ENCODE measurements around the gene ATG9A. TPM values are rescaled to one million over a fixed set of nuclear protein-coding genes. Genes with fewer than 3 reads are reported as not detected.

ATG9A gene, protein sequence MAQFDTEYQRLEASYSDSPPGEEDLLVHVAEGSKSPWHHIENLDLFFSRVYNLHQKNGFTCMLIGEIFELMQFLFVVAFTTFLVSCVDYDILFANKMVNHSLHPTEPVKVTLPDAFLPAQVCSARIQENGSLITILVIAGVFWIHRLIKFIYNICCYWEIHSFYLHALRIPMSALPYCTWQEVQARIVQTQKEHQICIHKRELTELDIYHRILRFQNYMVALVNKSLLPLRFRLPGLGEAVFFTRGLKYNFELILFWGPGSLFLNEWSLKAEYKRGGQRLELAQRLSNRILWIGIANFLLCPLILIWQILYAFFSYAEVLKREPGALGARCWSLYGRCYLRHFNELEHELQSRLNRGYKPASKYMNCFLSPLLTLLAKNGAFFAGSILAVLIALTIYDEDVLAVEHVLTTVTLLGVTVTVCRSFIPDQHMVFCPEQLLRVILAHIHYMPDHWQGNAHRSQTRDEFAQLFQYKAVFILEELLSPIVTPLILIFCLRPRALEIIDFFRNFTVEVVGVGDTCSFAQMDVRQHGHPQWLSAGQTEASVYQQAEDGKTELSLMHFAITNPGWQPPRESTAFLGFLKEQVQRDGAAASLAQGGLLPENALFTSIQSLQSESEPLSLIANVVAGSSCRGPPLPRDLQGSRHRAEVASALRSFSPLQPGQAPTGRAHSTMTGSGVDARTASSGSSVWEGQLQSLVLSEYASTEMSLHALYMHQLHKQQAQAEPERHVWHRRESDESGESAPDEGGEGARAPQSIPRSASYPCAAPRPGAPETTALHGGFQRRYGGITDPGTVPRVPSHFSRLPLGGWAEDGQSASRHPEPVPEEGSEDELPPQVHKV
- total RNA-seq: 55.7 and 58.9 TPM in 2 replicates

DNA sequence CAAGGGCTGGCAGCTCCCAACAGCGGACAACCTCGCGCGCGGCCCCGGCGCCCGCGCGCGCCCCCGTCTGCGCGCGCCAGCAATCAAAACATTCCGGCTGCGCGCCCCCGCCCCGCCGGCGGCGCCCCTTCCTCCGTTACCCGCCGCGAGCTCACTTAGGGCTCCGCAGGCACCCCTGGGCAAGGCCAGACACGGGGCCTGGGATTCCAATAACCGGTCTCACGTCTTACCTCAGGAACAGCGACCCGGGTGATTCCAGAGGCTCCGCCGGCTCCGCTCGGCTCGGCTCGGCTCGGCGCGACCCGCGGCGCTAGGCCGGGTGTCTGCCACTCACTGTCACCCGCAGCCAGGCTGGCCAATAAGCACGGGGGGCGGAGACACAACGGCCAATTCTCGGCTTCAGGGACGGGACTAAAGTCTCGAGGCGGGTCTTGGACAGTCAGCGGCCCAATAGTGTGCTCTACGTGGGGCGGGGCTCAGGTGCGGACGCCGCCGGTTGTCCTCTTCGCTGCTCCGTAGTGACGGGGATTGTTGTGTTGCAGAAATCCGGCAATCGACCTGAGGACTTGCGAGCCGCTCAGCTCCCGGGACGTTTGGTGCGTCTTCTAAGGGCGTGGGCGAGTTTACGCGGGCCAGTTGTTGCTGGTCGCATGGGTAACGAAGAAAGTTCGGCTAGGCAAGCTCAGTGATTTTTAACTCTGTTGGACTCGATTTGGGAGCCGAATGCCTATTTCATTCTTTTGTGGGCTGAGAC is at the start of gene ATG9A, which contains the start of gene ANKZF1:
TSS of gene ATG9A (minus strand) at position 332 of the 754 bp plus-strand sequence. CDS start 1,612 bp downstream, outside the sequence.
TSS of gene ANKZF1 (plus strand) at position 502 of the 754 bp plus-strand sequence. CDS start 452 bp downstream, outside the sequence.

DNA sequence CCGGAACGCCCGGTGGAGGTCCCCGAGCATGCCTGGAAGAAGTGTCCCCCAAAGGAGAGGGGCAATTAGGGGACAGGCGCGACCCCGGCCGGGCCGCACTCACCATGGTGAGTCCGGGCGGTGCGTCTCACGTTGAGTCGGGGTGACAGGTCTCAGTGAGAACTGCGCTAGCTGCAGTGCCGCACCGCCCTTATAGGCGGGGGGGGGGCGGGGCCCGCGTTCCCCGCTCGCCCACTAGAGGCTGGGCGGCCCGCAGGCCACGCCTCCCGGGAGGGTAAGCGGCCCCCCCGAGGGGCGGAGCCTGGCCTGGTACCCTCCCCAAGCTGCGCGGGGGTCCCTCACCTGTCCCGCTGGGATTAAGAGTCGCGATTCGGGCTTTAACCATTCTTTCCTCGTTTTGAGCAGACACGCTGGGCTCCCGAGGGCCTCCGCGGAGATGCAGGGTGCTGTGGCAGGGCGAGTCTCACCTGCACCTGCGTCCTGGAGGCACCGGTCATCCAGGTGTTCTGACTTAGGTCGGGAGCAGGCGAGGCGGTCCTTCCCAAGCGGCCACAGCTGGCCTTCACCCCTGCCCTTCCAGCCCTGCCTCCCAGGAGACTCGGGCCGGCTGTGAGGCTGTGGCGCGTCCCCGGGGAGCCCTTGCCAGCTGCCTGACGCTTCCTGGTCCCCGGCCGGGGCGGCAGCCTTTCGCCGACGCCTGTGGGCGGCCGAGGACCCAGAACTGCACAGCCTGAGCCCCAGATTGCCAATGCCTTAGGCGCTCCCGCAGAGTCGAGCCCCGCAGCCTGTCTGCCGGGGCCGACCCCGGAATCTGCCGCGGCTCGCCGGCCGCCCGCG is 24.5 kb upstream of the ATG9A start, which contains the start of gene TUBA4A:
TSS of gene TUBA4A (minus strand) at position 166 of the 837 bp plus-strand sequence. CDS start at position 106, 60 bp downstream.

DNA sequence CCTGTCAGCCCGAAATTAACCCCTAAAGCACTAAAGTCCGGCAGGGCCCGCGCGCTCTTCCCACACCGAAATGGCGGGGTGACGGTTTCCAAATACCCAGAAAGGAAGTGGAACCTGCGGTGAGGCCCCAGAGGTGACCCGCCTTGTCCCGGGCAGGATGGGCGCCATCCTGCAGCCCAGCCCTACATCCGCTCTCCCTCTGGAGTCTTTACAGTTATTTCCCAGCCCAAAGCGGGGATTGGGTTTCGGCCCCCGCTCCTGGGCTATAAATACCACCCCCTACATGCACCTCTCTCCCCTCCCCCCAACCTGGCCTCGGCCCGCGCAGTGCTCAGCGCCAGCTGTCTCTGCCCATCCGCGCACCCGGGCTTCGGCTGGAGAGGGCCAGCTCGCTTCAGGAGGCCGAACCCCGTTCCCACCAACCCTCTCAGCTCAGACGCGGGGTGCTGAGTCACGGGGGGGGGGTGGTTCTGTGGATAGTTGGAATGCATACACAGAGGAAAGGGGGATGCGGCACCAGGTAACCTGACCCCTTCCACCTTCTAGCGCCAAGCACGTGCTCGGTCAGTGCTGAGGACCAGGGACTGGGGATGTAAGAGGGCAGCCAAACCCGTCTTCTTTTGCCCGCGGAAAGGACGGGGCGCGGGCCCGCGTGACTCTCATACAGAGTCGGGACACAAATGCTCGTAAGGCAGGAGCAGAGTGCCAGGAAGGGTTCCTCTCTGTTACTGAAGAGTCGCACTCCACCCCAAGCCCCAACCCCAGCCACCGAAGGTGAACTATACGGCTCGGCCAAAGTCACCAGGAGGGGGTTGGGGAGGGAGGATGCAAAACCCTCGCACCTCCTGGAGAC is 23.7 kb upstream of the ATG9A start, which contains the start of gene TUBA4B:
TSS of gene TUBA4B (plus strand) at position 344 of the 853 bp plus-strand sequence. CDS start at position 509, 165 bp downstream.

DNA sequence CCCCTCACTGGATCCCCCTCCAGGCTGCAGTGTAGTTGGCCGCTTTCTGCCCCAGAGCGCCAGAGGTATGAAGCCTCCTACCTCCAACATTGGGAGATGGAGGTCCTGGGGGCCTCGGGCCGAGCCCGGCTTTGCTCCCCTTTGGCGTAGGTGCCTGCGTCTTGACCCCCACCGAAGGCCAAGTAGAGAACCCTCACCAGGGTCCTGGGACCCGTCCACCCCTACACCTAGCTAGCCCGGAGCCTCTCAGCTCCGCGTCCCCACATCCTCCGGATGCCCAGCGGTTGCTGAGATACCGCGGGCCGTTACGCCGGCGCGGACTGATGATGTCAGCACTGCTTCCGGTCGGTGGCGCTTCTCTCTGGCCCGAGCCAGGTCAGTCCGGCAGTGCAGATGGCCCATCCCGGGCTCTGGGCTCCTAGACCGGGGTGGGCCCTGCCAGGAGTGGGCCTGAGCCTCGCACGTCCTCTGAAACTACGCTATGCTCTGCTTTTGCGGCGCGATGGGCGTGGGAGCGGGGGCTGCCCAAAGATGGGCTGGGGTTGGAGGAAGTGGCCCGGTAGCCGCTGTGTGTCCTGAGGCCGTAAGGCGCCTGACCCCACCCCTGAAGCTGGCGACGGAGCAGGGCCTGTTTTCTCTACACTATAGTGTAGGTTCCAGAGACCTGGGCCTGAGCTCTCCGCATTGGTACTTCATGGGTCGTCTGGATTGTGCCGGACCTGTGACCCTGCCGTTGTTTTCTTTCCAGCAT is 15.9 kb upstream of the ATG9A start, which contains the start of the genes GLB1L and STK16:
TSS of gene GLB1L (minus strand) at position 297 of the 751 bp plus-strand sequence. CDS start 1,871 bp downstream, outside the sequence.
TSS of gene STK16 (plus strand) at position 332 of the 751 bp plus-strand sequence. CDS start 521 bp downstream, outside the sequence.

DNA sequence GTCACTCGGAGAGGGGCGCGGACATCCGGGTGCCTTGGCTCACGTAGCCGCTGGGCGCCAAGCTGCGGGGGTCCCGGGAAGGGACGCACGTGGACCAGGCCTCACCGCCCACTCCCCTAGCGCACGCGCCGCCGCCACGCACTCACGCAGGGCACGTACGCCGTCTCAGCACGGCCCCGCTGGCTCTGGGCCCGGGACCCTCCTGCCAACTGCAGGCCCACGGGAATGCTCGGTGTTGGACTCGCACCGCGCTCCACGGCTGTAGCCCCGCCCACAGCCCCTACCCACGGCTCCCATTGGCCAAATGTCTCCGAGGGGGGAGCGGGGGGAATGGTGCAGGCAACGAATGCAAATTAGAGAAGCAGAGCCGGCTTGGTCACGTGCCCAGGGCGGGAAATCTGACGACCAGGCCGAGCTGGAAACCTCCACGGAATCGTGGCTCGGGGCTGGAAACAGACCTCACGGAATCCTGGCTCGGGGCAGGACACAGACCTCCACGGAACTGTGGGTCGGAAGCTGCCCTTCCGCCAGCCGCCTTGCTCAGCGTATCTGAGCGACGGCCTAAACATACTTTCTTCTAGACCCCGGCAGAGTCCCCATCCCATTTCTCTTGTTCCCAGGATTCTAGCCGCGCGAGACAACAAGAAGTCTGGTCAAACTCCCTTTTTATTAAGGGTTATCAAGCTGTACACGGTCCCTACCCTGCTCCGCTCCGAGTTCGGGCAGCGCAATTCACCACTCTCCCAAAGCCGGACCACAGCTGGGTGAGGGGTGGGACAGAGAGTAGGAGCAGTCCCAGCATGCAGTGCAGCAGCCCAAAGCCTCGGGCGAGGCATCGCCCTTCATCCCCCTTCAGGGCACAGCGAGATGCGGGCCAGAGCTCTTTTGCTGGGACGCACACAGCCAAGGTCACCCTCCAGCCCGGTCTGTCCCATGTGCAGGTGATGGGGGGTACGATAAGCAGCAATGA is 10.4 kb downstream of the ATG9A start, which contains the start of gene ABCB6:
TSS of gene ABCB6 (minus strand) at position 227 of the 970 bp plus-strand sequence. CDS start 285 bp downstream, outside the sequence.

DNA sequence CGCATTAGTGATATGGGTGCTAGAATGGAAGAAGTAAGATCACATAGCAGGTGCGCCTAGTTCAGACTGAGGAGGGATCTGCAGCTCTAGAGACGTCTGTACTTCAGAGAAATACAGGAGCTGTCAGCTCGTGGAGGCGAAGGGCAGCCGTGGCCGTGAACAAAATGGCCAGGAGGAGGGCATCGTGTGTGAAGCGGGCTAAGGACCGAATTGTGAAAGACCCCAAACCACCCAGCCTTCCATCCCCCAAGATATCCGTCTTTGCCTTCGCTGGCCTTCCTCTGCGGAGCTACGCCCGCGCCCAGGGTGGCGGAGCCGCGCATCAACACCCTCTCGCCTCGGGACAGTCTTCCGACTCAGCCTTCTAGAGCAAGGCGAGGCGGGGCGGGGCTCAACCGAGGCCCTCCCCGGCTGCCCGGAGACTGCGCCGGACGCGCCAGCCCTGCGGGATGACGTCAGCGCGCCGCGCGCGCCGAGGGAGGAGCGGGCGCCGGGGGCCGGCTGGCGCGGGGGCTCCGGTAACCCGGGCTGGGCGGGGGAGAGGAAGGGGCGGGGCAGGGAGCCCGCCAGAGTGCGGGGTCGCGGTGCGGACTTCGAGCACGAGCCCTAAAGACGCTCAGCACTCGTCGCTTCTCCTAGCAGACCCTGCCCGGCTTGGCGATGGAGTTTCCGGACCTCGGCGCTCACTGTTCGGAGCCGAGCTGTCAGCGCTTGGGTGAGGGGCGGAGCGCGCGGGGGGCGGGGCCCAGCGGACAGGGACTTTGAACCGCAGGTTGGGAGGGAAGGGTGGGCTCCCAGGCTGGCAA is 22.9 kb downstream of the ATG9A start, which contains the start of gene ZFAND2B:
TSS of gene ZFAND2B (plus strand) at position 455 of the 806 bp plus-strand sequence. CDS start at position 661, 206 bp downstream.

DNA sequence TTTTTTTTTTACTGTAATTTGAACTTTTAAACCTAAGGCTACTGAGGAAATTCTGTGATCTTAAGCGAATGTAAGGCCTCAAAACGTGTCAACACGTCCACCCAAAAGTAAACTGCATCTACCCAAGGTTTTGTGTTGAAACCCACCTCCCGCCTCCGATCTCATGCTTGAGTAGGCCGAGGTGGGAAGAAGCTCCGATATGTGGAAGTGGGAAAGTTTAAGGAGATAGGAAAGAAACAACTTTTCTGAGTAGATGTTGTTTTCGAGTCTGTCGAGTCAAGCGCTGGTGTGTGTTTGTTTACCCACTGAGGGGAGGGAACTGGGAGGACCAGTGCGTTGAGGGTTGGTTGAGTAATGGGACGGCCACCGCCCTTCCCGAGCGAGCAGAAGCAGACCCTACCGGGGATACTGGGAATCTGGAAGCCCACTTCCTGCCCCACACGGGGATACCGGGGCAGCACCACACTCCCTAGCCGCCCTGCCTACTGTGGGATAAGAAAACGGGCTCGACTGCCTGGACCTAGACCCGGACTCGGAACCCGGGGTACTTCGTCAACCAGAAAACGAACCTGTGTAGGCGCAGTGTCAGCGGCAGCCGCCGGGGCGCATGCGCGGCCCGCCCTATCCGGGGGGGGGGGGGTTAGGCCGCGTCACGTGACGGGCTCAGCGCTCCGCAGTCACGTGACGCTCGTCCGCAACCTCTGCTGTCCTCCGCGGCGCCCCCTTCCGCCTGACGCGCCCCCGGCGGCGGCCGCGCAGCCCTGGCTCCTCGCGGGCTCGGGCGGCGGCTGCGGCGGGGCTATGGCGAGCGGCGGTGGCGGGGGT is 51.7 kb downstream of the ATG9A start, which contains the start of gene RETREG2:
TSS of gene RETREG2 (plus strand) at position 724 of the 825 bp plus-strand sequence. CDS start at position 802, 78 bp downstream.

DNA sequence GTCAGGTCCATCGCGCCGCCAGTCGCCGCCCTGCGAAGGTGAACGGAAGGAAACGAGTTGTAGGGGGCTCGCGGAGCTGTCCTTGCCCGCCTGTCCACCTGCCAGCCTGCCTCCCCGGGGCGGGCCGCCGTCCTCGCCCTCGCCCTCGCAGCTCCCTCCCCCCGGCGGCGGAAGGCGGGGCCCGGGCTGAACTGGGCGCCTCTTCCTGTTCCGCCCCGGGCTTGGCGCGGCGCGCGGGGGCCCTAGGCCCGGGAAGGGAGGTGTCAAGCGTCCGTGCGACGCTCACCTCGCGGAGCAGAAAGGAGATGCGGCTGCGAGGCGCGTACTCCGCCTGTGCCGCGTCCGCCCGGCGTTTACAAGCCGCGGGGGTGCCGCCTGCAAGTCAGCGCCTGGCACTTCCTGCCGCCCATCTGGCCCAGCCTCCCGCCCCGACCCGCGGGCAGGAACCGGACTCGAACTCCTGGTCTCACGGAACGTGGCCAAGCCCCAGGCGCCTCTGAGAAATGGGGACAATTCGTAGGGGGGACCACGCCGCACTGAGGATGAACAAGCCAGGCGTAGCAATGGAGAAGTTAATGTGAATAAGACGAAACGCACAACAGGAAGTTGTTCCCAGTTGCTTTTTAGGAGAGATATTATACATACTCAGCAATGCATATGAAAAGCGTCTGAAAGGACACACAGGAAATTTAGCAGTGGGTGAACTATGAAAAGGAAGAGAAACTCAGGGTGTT is 52.5 kb downstream of the ATG9A start, which contains the start of gene CNPPD1:
TSS of gene CNPPD1 (minus strand) at position 108 of the 734 bp plus-strand sequence. CDS start at position 11, 97 bp downstream.

DNA sequence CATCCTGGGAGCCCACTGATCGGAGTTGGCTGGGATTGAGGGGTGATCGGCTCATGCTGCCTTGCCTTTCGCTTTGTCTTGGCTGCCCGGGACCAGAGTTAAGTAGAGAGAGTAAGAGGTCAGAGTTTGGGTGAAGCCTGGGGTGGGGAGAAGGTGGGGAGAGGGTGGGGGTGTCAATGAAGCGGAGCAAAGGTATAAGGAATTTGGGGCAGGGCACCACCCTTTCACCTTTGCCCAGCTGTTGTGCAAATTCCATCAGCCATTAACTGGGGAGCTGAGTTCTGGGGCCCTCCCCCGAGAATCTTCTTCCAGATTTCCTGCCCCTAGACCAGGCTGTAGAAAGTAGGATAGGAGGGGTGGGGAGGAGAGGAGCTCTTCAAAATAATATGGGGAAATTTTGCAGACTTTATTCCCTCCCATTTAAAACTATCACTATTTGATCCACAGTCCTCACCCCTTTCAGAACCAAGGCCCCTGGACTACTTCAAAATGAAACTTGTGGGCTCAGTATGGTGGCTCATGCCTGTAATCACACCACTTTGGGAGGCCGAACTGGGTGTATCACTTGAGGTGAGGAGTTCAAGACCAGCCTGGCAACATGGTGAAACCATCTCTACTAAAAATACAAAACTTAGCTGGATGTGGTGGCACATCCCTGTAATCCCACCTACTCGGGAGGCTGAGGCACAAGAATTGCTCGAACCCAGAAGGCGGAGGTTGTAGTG is 59.3 kb downstream of the ATG9A start, which contains the start of gene SLC23A3:
TSS of gene SLC23A3 (minus strand) at position 100 of the 725 bp plus-strand sequence. CDS start at position 55, 45 bp downstream.

